ENCODE data around the gene CHRFAM7A.
"Not testable (repeated sequence)": the region's sequence is repeated elsewhere in the genome, so short reads cannot be mapped to it uniquely, and the experiment has no call there.

The CHRFAM7A gene

GRCh38 chr15:30315704-30316103 lies 77.6 kb downstream of the CHRFAM7A start:
- not testable (repeated sequence) for DNase-seq

GRCh38 chr15:30310575-30310974 lies 82.8 kb downstream of the CHRFAM7A start:
- DNase-seq: not testable (repeated sequence)

Data from bone marrow (tissue), 2 donors.